HEK293 (cell line): ENCODE results near the gene ISOC2.

Source experiments
- CTCF ChIA-PET: fragments of 350-600 bp; formaldehyde crosslinking; extraction: SDS; loops from one replicate; lab custom pipeline; 2021; ENCODE audit warnings: antibody characterized with exemption; lab: Yijun Ruan, JAX
- POLR2A ChIA-PET: fragments of 300-600 bp; formaldehyde crosslinking; extraction: SDS; loops from one replicate; lab custom pipeline; 2020; ENCODE audit warnings: antibody characterized with exemption, inconsistent platforms; lab: Yijun Ruan, JAX
- H3K27ac ChIP-seq: fragments of 200-500 bp; sonication (Bioruptor generic); 2 replicates; pipeline ENCODE4 v1.5.1; 2014; ENCODE audit warnings: low read depth, low read length, control low read depth, inconsistent platforms; ENCODE audit errors: extremely low read depth
- H3K36me3 ChIP-seq, 2 experiments: fragments of 200-500 bp in 1 of 2; sonication (Bioruptor generic) in 1 of 2; 1 replicate in 1 of 2; 2 replicates in 1 of 2; pipeline ENCODE4 v1.5.1; 2014 to 2017; ENCODE audit warnings: inconsistent platforms in 2 of 2, low read length in 2 of 2; ENCODE audit not compliant: control insufficient read depth in 2 of 2, insufficient read depth in 1 of 2
- H3K4me1 ChIP-seq: fragments of 200-500 bp; sonication (Bioruptor generic); 2 replicates; pipeline ENCODE4 v1.5.1; 2014; ENCODE audit warnings: mild to moderate bottlenecking, low read length, inconsistent platforms; ENCODE audit not compliant: control insufficient read depth, insufficient read depth
- H3K4me3 ChIP-seq: 2 replicates; pipeline ENCODE4 v1.5.1; 2011; ENCODE audit warnings: low read depth, mild to moderate bottlenecking, control low read depth, low read length, moderate library complexity
- H3K9me3 ChIP-seq: fragments of 200-500 bp; sonication (Bioruptor generic); 2 replicates; pipeline ENCODE4 v1.5.1; 2014; ENCODE audit warnings: low read depth, low read length, inconsistent platforms; ENCODE audit not compliant: control insufficient read depth, insufficient read depth
- MEIS1 ChIP-seq: sonication (generic); formaldehyde crosslinking; IDR thresholded peaks from 2 replicates; pipeline ENCODE4 v1.8.1; 2022; ENCODE audit warnings: missing genetic modification reagents, mild to moderate bottlenecking, borderline replicate concordance
- RBAK ChIP-seq: fragments of 450-650 bp; formaldehyde crosslinking; IDR thresholded peaks from 2 replicates; pipeline ENCODE4 v1.5.1; 2016; ENCODE audit warnings: missing biosample characterization, missing genetic modification characterization
- SP7 ChIP-seq: fragments of 450-650 bp; formaldehyde crosslinking; IDR thresholded peaks from 2 replicates; pipeline ENCODE4 v1.5.1; 2016; ENCODE audit warnings: missing biosample characterization, missing genetic modification characterization
- WT1 ChIP-seq: fragments of 450-650 bp; formaldehyde crosslinking; IDR thresholded peaks from 2 replicates; pipeline ENCODE4 v1.5.1; 2016; ENCODE audit warnings: missing biosample characterization, missing genetic modification characterization
- ZBTB7A ChIP-seq: fragments of 450-650 bp; formaldehyde crosslinking; IDR thresholded peaks from 2 replicates; pipeline ENCODE4 v1.5.1; 2016; ENCODE audit warnings: low read depth, missing biosample characterization, missing genetic modification characterization
- ZEB2 ChIP-seq: fragments of 450-650 bp; formaldehyde crosslinking; IDR thresholded peaks from 2 replicates; pipeline ENCODE4 v1.5.1; 2016; ENCODE audit warnings: missing biosample characterization, missing genetic modification characterization
- ZNF138 ChIP-seq: fragments of 450-650 bp; formaldehyde crosslinking; IDR thresholded peaks from 2 replicates; pipeline ENCODE4 v1.5.1; 2016; ENCODE audit warnings: missing biosample characterization, missing genetic modification characterization, borderline replicate concordance
- ZNF202 ChIP-seq: fragments of 450-650 bp; formaldehyde crosslinking; IDR thresholded peaks from 2 replicates; pipeline ENCODE4 v1.5.1; 2016; ENCODE audit warnings: missing biosample characterization, missing genetic modification characterization, borderline replicate concordance
- ZNF266 ChIP-seq: fragments of 450-650 bp; formaldehyde crosslinking; IDR thresholded peaks from 2 replicates; pipeline ENCODE4 v1.5.1; 2016; ENCODE audit warnings: missing biosample characterization, missing genetic modification characterization, low read depth
- ZNF335 ChIP-seq: fragments of 450-650 bp; formaldehyde crosslinking; conservative IDR thresholded peaks from 2 replicates; pipeline ENCODE4 v1.5.1; 2016; ENCODE audit warnings: missing biosample characterization, missing genetic modification characterization
- ZNF404 ChIP-seq: fragments of 450-650 bp; formaldehyde crosslinking; IDR thresholded peaks from 2 replicates; pipeline ENCODE4 v1.5.1; 2017; ENCODE audit warnings: missing biosample characterization, missing genetic modification characterization
- ZNF548 ChIP-seq: fragments of 450-650 bp; formaldehyde crosslinking; IDR thresholded peaks from 2 replicates; pipeline ENCODE4 v1.5.1; 2016; ENCODE audit warnings: missing biosample characterization, missing genetic modification characterization
- ZNF558 ChIP-seq: fragments of 450-650 bp; formaldehyde crosslinking; IDR thresholded peaks from 2 replicates; pipeline ENCODE4 v1.5.1; 2016; ENCODE audit warnings: missing biosample characterization, missing genetic modification characterization
- ZNF561 ChIP-seq: fragments of 450-650 bp; IDR thresholded peaks from 2 replicates; pipeline ENCODE4 v1.5.1; 2018; ENCODE audit warnings: missing biosample characterization, missing genetic modification characterization, borderline replicate concordance
- ZNF623 ChIP-seq: fragments of 450-650 bp; formaldehyde crosslinking; IDR thresholded peaks from 2 replicates; pipeline ENCODE4 v1.5.1; 2016; ENCODE audit warnings: missing biosample characterization, missing genetic modification characterization
- ZNF654 ChIP-seq: fragments of 450-650 bp; formaldehyde crosslinking; IDR thresholded peaks from 2 replicates; pipeline ENCODE4 v1.5.1; 2016; ENCODE audit warnings: low read depth, missing biosample characterization, missing genetic modification characterization
- ZNF707 ChIP-seq: fragments of 450-650 bp; formaldehyde crosslinking; IDR thresholded peaks from 2 replicates; pipeline ENCODE4 v1.5.1; 2016; ENCODE audit warnings: missing biosample characterization, missing genetic modification characterization
- ZNF747 ChIP-seq: fragments of 450-650 bp; formaldehyde crosslinking; IDR thresholded peaks from 2 replicates; pipeline ENCODE4 v1.5.1; 2016; ENCODE audit warnings: missing biosample characterization, missing genetic modification characterization
- ZSCAN30 ChIP-seq: fragments of 450-650 bp; IDR thresholded peaks from 2 replicates; pipeline ENCODE4 v1.5.1; 2018; ENCODE audit warnings: missing biosample characterization, mild to moderate bottlenecking, missing genetic modification characterization, moderate library complexity
- TF ChIP-seq, protein P1 (sequence below): fragments of 450-650 bp; formaldehyde crosslinking; IDR thresholded peaks from 2 replicates; pipeline ENCODE4 v1.5.1; 2016; ENCODE audit warnings: missing biosample characterization, missing genetic modification characterization
- TF ChIP-seq, protein P2 (sequence below): fragments of 450-650 bp; formaldehyde crosslinking; IDR thresholded peaks from 2 replicates; pipeline ENCODE4 v1.5.1; 2016; ENCODE audit warnings: missing biosample characterization, missing genetic modification characterization
- TF ChIP-seq, protein P3 (sequence below): fragments of 450-650 bp; formaldehyde crosslinking; IDR thresholded peaks from 2 replicates; pipeline ENCODE4; 2016; ENCODE audit warnings: missing biosample characterization, missing genetic modification characterization
- TF ChIP-seq, protein P4 (sequence below): fragments of 450-650 bp; formaldehyde crosslinking; IDR thresholded peaks from 2 replicates; pipeline ENCODE4 v1.5.1; 2016; ENCODE audit warnings: missing biosample characterization, missing genetic modification characterization

Gene ISOC2

DNA sequence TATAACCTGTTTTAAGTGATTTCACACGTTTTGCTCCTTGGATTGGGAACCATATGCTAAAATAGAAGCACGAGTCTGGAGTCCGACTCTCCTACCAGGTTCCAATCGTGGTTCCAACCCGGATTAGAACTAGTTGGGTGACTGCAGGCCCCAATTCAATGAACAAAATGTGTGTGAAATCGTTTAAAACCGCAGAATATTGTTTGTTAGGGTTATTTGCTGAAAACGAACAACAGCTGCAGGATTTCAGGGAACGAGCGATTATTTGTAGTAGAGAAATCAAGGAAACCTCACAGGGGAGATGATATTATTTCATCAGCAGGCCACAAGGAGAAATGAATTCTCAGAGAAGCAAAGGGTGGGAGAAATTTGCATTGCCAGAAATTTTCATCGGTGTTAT lies 43.5 kb upstream of the ISOC2 start (continued):
- TF ChIP-seq, protein P1, sequence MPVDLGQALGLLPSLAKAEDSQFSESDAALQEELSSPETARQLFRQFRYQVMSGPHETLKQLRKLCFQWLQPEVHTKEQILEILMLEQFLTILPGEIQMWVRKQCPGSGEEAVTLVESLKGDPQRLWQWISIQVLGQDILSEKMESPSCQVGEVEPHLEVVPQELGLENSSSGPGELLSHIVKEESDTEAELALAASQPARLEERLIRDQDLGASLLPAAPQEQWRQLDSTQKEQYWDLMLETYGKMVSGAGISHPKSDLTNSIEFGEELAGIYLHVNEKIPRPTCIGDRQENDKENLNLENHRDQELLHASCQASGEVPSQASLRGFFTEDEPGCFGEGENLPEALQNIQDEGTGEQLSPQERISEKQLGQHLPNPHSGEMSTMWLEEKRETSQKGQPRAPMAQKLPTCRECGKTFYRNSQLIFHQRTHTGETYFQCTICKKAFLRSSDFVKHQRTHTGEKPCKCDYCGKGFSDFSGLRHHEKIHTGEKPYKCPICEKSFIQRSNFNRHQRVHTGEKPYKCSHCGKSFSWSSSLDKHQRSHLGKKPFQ (tag by site-specific recombination) = no peak
- TF ChIP-seq, all 188 proteins: peak for 0

DNA sequence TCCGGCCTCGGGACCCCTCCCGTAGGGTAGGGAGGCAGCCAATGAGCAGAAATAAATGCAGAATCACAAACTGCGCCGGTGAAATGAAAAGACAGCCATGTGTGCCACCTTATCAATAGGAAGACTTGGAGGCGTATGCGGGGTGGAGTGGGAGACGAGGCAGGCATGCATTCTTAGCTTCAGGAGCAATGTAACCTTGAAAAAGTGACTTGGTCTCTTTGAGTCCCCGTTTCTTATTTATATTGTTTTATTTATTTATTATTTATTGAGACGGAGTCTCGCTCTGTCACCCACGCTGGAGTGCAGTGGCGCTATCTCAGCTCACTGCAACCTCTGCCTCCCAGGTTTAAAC lies 42.8 kb upstream of the ISOC2 start:
- TF ChIP-seq ZNF404 (no peak), ZNF561 (0 out of 2 replicates have a peak, but pooled peaks have one; percentile 12), ZEB2 (tag by site-specific recombination) (no peak), ZNF202 (tag by site-specific recombination) (no peak), SP7 (tag by site-specific recombination) (0 out of 2 replicates have a peak, but pooled peaks have one; percentile 4), RBAK (tag by site-specific recombination) (no peak), ZNF138 (no peak)
- no peaks in the 10 kb centered on the region for H3K9me3 ChIP-seq
- H3K36me3 ChIP-seq = no peaks in the 10 kb centered on the region
- no peak overlapping the region for H3K4me3 ChIP-seq
- CTCF ChIA-PET = interaction anchor here (0.5 to 12.1 kb wide), 75 partner anchors 9 to 1070 kb away, joined by 3 to 152 read pairs (median 5); partner anchors contain the start of genes CCDC106, ISOC2, NAT14 and U2AF2
- POLR2A ChIA-PET = interaction anchor here (0.6 to 1.9 kb wide), 17 partner anchors 17 to 387 kb away, joined by 3 to 16 read pairs (median 5); partner anchors contain the start of genes FIZ1, ISOC2, NAT14 and PPP1R12C
- H3K4me1 ChIP-seq = no peaks in the 10 kb centered on the region
- no peak overlapping the region for H3K27ac ChIP-seq

DNA sequence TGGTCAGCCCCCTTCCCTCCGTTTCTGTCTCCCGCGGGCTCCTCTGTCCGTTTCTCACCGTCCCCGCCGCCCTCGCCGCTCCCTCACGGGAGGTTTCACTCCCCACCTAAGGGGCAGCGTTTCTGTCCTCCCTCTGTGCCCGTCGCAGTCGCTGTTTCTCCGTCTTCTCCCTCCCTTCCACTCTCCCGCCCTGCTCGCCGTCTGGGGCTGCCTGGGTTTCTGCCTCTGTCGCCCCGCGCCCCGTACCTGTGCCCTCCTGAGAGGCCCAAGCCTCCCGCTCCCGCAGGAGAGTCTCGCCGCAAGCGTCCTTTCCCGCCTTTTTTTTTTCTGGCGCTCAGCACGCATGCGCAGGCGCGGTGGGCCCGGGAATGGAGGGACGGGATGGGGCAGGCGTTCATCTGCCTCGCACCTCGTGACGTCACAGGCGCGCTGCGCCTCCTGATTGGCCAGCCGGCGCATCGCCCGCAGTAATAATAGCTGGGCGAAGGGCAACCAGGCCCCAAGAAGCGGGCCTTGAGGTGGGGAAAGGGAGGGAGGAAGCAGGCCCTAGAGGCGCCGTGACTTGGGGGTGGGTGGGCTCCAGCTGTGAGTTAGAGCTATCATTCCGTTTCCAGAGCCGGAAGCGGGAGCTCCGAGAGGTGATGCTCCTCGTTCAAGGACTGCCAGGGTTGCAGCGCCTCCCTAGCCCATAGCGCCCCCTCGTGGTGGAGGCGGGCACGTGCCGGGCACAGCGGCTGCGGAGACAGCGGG lies 42.2 kb upstream of the ISOC2 start:
- Histone ChIP-seq H3K9me3 (no peaks in the 10 kb centered on the region), H3K4me3 (peak overlapping the region; percentile 50), H3K4me1 (no peaks in the 10 kb centered on the region), H3K36me3 (no peaks in the 10 kb centered on the region), H3K27ac (peak overlapping the region; percentile 33; the same call in 1 of the 2 replicates)
- ChIA-PET POLR2A (interaction anchor here (0.6 to 1.9 kb wide), 17 partner anchors 16 to 386 kb away, joined by 3 to 16 read pairs (median 5); partner anchors contain the start of genes FIZ1, ISOC2, NAT14 and PPP1R12C), CTCF (interaction anchor here (0.5 to 12.1 kb wide), 74 partner anchors 9 to 1070 kb away, joined by 3 to 152 read pairs (median 5); partner anchors contain the start of genes CCDC106, ISOC2, NAT14 and U2AF2)
- TF ChIP-seq ZNF558 (tag by site-specific recombination) = no peak
- TF ChIP-seq, protein P2, sequence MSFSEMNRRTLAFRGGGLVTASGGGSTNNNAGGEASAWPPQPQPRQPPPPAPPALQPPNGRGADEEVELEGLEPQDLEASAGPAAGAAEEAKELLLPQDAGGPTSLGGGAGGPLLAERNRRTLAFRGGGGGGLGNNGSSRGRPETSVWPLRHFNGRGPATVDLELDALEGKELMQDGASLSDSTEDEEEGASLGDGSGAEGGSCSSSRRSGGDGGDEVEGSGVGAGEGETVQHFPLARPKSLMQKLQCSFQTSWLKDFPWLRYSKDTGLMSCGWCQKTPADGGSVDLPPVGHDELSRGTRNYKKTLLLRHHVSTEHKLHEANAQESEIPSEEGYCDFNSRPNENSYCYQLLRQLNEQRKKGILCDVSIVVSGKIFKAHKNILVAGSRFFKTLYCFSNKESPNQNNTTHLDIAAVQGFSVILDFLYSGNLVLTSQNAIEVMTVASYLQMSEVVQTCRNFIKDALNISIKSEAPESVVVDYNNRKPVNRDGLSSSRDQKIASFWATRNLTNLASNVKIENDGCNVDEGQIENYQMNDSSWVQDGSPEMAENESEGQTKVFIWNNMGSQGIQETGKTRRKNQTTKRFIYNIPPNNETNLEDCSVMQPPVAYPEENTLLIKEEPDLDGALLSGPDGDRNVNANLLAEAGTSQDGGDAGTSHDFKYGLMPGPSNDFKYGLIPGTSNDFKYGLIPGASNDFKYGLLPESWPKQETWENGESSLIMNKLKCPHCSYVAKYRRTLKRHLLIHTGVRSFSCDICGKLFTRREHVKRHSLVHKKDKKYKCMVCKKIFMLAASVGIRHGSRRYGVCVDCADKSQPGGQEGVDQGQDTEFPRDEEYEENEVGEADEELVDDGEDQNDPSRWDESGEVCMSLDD (tag by site-specific recombination) = 0 out of 2 replicates have a peak, but pooled peaks have one; percentile 50
- no peak for TF ChIP-seq ZNF548 (tag by site-specific recombination)
- TF ChIP-seq ZNF747 (tag by site-specific recombination) = no peak
- no peak for TF ChIP-seq ZBTB7A (tag by site-specific recombination)
- TF ChIP-seq, protein P3, sequence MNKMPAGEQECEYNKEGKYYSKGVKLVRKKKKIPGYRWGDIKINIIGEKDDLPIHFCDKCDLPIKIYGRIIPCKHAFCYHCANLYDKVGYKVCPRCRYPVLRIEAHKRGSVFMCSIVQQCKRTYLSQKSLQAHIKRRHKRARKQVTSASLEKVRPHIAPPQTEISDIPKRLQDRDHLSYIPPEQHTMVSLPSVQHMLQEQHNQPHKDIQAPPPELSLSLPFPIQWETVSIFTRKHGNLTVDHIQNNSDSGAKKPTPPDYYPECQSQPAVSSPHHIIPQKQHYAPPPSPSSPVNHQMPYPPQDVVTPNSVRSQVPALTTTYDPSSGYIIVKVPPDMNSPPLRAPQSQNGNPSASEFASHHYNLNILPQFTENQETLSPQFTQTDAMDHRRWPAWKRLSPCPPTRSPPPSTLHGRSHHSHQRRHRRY (tag by site-specific recombination) = no peak; the same call in 1 of the 2 replicates
- no peak for TF ChIP-seq WT1 (tag by site-specific recombination)
- TF ChIP-seq, protein P4, sequence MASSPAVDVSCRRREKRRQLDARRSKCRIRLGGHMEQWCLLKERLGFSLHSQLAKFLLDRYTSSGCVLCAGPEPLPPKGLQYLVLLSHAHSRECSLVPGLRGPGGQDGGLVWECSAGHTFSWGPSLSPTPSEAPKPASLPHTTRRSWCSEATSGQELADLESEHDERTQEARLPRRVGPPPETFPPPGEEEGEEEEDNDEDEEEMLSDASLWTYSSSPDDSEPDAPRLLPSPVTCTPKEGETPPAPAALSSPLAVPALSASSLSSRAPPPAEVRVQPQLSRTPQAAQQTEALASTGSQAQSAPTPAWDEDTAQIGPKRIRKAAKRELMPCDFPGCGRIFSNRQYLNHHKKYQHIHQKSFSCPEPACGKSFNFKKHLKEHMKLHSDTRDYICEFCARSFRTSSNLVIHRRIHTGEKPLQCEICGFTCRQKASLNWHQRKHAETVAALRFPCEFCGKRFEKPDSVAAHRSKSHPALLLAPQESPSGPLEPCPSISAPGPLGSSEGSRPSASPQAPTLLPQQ (tag by site-specific recombination) = peak; percentile 100
- TF ChIP-seq ZNF654 (tag by site-specific recombination) = peak; percentile 73
- TF ChIP-seq ZNF623 (tag by site-specific recombination) = no peak
- TF ChIP-seq ZNF266 (tag by site-specific recombination) = no peak
- TF ChIP-seq ZSCAN30 (tag by site-specific recombination) = 0 out of 2 replicates have a peak, but pooled peaks have one; percentile 38
- TF ChIP-seq ZNF707 (tag by site-specific recombination) = no peak
- no peak for TF ChIP-seq MEIS1 (CRISPR knock-in tag)
- TF ChIP-seq ZNF335 (tag by site-specific recombination) = peak; percentile 98
